Ishikawa (cell line): ENCODE measurements around the gene USP53.

Experiments
- CEBPB ChIP-seq: IDR thresholded peaks from 2 replicates; pipeline ENCODE4 v1.6.1; 2012
- CREB1 ChIP-seq: IDR thresholded peaks from 2 replicates; pipeline ENCODE4 v1.6.1; 2012; ENCODE audit warnings: low read depth
- EGR1 ChIP-seq: IDR thresholded peaks from 2 replicates; pipeline ENCODE4 v1.6.1; 2012
- EP300 ChIP-seq: IDR thresholded peaks from 2 replicates; pipeline ENCODE4 v1.6.1; 2012; ENCODE audit warnings: borderline replicate concordance
- FOXM1 ChIP-seq: IDR thresholded peaks from 2 replicates; pipeline ENCODE4 v1.6.1; 2012; ENCODE audit warnings: low read depth, borderline replicate concordance
- MAX ChIP-seq: IDR thresholded peaks from 2 replicates; pipeline ENCODE4 v1.6.1; 2012
- NFIC ChIP-seq: IDR thresholded peaks from 2 replicates; pipeline ENCODE4 v1.6.1; 2012
- RAD21 ChIP-seq: IDR thresholded peaks from 2 replicates; pipeline ENCODE4 v1.6.1; 2012; ENCODE audit warnings: low read depth
- REST ChIP-seq: IDR thresholded peaks from 2 replicates; pipeline ENCODE4 v1.6.1; 2012; ENCODE audit warnings: low read depth, mild to moderate bottlenecking
- TAF1 ChIP-seq: IDR thresholded peaks from 2 replicates; pipeline ENCODE4 v1.6.1; 2012; ENCODE audit warnings: low read depth, mild to moderate bottlenecking
- TCF12 ChIP-seq: IDR thresholded peaks from 2 replicates; pipeline ENCODE4 v1.6.1; 2012; ENCODE audit warnings: low read depth
- TEAD4 ChIP-seq: IDR thresholded peaks from 2 replicates; pipeline ENCODE4 v1.6.1; 2012
- USF1 ChIP-seq: IDR thresholded peaks from 2 replicates; pipeline ENCODE4 v1.6.1; 2012
- YY1 ChIP-seq: IDR thresholded peaks from 2 replicates; pipeline ENCODE4 v1.6.1; 2012; ENCODE audit warnings: low read depth
- ZBTB7A ChIP-seq: IDR thresholded peaks from 2 replicates; pipeline ENCODE4 v1.6.1; 2012; ENCODE audit warnings: low read depth

The USP53 gene

GRCh38 chr4:119197772-119198212, 14.7 kb upstream of the USP53 start:
- TF ChIP-seq TEAD4: no peak
- TF ChIP-seq REST: no peak
- no peak for TF ChIP-seq CEBPB
- no peak for TF ChIP-seq YY1
- TF ChIP-seq TCF12: no peak
- TF ChIP-seq FOXM1: no peak
- TF ChIP-seq EGR1: no peak
- TF ChIP-seq CREB1: no peak
- no peak for TF ChIP-seq NFIC
- TF ChIP-seq EP300: no peak
- no peak for TF ChIP-seq MAX
- no peak for TF ChIP-seq USF1
- no peak for TF ChIP-seq RAD21
- no peak for TF ChIP-seq ZBTB7A

GRCh38 chr4:119204916-119205315, 7.6 kb upstream of the USP53 start:
- TF ChIP-seq EGR1: no peak
- TF ChIP-seq YY1: no peak
- no peak for TF ChIP-seq USF1
- TF ChIP-seq TAF1: no peak
- no peak for TF ChIP-seq FOXM1
- TF ChIP-seq CREB1: no peak
- TF ChIP-seq NFIC: no peak
- TF ChIP-seq RAD21: no peak
- no peak for TF ChIP-seq MAX
- no peak for TF ChIP-seq TEAD4
- no peak for TF ChIP-seq CEBPB
- TF ChIP-seq TCF12: no peak
- TF ChIP-seq ZBTB7A: no peak
- TF ChIP-seq EP300: no peak
- no peak for TF ChIP-seq REST

- TF ChIP-seq YY1 (no peak), CREB1 (no peak), ZBTB7A (no peak), RAD21 (no peak)
Observed at GRCh38 chr4:119205690-119206089, 6.8 kb upstream of the USP53 start.

GRCh38 chr4:119206178-119206577, 6.3 kb upstream of the USP53 start:
- TF ChIP-seq EGR1: no peak
- TF ChIP-seq TEAD4: no peak
- TF ChIP-seq TCF12: no peak
- no peak for TF ChIP-seq CEBPB
- TF ChIP-seq YY1: no peak
- TF ChIP-seq FOXM1: no peak
- TF ChIP-seq CREB1: no peak
- no peak for TF ChIP-seq EP300
- no peak for TF ChIP-seq MAX
- TF ChIP-seq RAD21: no peak

- TF ChIP-seq YY1 (no peak), TAF1 (no peak), NFIC (no peak), MAX (no peak), CREB1 (no peak), EP300 (no peak), RAD21 (no peak), REST (no peak), USF1 (no peak), ZBTB7A (no peak), FOXM1 (no peak), EGR1 (no peak), CEBPB (no peak), TCF12 (no peak), TEAD4 (no peak)
Observed at GRCh38 chr4:119207051-119207450, 5.5 kb upstream of the USP53 start.
